NCI-H524 treated with DMSO at 0.1 percent for 48 hours (cell line): Measurements from ENCODE around the gene ERMN.
"Not testable (repeated sequence)": the region's sequence is repeated elsewhere in the genome, so short reads cannot be mapped to it uniquely, and the experiment has no call there.

Source experiments
- DNase-seq: peaks from one replicate; lab custom pipeline; 2025; lab: John Stamatoyannopoulos, UW

Gene ERMN, protein sequence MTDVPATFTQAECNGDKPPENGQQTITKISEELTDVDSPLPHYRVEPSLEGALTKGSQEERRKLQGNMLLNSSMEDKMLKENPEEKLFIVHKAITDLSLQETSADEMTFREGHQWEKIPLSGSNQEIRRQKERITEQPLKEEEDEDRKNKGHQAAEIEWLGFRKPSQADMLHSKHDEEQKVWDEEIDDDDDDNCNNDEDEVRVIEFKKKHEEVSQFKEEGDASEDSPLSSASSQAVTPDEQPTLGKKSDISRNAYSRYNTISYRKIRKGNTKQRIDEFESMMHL

DNA sequence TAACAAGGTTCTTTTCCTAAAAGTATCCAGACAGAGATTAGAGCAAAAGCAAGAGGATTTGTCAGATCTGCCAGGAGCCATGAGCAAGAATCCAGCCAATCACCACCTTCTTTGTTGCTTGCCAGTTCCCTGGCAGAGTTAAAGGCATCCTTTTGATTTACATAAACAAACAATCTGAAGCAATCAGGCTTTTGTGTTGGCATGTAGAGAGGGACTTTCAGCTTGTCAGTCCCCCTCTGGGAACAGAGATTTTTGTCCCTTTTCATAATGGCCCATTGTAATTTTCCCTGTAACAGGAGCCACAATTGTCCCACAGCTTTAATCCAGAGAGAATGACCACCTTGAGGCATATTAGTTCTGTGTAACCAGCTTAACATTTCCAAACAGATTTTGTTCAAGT, at the start of gene ERMN:
TSS of gene ERMN (minus strand) at position 39 of the 400 bp plus-strand sequence. CDS start 182 bp downstream, outside the sequence.
- DNase-seq: no peak

DNA sequence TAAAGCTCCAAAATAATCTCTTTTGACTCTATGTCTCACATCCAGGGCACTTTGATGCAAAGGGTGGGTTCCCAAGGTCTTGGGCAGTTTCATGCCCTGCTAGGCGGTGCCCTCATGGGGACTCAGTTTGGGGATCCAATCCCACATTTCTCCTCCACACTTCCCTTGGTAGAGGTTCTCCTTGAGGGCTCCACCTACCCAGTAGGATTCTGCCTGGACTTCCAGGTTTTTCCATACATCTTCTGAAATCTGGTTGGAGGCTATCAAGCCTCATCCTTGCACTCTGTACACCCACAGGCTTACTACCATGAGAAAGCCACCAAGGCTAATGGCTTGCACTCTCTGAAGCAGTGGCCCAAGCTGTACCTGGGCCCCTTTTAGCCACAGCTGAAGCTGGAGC, 49.8 kb upstream of the ERMN start:
- DNase-seq: no peak

DNA sequence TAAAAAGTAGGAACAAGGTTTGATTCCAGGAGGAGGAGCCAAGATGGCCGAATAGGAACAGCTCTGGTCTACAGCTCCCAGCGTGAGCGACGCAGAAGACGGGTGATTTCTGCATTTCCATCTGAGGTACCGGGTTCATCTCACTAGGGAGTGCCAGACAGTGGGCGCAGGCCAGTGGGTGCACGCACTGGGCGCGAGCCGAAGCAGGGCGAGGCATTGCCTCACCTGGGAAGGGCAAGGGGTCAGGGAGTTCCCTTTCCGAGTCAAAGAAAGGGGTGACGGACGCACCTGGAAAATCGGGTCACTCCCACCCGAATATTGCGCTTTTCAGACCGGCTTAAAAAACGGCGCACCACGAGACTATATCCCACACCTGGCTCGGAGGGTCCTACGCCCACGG, 42.9 kb upstream of the ERMN start:
- not testable (repeated sequence) for DNase-seq

DNA sequence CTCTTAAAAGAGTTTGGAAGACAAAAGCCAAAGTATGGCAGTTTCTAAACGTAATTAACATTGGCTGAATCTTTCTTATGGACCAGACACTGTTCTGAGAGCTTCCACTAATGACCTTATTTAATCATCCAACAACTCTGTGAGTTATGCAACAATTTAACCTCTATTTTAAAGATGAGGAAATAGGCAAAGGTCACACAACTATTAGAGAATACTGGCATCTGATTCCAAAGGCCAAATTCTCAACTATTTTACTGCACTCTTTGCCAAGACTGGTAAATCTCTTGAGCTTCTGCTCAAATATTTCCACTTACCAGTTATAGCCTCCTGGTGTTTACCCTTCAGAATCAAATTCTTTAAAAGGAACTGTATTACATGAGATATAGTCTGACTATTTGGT, 42.1 kb upstream of the ERMN start:
- DNase-seq: no peak

DNA sequence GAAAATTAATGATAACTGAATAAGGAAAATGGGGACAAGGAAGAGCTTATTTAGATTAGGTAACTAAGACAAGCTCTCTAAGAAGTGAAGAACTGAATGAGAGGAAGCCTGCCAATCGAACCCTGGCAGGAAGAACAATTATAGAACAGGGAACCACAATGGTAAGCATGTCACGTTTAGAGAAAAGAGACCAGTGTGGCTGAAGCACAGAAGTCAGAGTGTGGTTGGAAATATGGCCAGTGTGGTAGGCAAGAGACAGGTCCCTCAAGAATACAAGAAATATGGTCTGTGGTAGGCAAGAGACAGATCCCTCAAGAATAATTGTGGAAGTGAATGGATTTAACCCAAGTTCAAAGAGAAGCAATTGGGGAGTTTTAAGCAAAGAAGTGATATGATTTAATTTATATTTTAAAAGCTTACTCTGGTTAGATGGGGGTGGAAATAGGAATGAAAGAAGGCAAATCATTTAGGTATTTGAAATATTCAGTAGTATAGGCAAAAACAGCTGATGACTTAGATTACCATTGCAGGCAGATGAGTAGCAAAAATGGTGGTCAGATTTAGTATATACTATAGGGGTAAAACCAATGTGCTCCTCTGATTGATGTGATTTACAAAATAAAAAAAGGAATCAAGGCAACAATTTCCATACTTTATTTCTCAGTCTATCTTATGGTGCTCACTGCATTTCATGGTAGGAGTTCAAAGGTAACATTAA, 38.8 kb upstream of the ERMN start:
- DNase-seq: no peak

DNA sequence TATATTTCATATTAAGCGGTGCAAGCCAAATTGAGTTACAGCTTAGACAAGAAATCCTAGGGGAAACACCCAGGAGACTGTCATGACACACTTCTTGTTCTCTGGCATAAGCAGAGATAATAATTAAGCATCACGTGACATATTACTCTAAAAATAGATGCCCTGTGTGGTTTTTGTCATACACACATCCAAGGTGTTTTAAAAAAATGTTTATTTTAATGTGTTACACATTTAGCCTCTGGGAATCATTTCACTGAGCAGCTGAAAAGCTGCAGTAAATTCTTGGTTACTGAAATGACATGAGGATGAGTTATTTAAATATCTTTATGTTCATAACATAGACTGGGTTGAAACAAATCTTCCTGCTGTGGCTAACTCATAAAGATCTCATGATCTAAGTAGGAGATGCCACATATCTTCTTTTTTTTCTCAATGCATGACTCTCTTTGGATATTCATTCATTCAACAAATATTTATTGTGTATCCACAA, 38.0 kb upstream of the ERMN start:
- no peak for DNase-seq

DNA sequence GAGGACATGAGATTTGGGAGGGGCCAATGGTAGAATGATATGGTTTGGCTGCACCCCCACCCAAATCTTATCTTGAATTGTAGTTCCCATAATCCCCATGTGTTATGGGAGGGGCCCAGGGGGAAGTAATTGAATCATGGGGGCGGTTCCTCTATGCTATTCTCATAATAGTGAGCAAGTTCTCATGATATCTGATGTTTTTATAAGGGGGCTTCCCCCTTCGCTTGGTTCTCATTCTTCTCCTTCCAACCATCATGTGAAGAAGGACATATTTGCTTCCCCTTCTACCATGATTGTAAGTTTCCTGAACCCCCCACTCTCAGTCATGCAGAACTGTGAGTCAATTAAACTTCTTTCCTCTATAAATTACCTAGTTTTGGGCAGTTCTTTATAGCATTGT, 37.0 kb upstream of the ERMN start:
- DNase-seq: no peak

DNA sequence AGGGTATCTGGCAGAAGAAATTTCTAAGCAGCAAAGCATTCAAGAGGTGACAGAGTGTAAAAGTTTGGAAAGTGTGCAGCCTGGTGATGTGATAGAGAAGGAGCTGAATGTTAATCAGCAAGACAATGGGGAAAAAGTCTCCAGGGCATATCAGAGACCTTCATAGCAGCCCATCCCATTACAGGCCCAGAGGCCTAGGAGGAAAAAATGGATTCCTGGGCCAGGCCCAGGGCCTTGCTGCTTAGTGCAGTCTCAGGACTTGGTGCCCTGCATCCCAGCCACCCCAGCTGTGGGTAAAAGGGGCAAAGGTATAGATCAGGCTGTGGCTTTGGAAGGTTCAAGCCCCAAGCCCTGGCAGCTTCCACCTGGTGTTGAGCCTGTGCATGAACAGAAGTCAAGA, 35.9 kb upstream of the ERMN start:
- no peak for DNase-seq

DNA sequence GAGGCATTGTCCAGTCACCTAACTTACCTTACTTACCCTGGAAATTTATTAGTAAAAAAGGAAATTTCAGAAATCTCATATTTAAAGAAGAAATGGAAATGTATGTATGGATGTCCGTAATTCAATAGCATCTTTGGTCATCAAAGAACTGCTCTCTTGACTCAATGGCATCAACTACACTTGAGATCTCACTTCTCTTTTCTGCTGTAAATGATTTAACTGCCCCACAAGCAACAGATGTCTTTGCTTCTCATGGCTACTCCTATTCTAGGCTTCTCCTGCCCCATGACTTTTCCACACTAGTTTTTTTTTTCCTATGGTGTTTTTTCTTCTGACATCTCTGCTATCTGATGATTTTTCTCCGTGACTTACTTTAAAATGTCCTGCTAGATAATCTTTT, 34.0 kb upstream of the ERMN start:
- no peak for DNase-seq

DNA sequence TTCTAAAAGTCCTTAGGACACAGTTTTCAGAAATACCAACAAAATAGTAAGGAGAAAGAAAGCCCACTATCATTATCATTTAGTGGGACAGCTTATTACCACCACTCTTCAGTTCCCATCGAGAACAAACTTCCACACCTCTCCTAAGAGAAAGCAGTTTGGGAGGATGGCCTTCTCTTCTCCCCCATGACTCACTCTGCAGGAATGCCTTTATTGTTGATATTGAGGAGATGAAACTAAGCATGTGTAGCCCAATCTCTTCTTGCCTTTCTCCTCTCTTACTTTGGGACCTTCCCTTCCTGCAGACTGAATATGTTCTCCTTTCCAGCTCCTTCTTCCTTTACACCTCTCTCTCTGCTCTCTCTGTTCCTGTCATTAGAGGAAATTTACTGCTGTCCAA, 30.0 kb upstream of the ERMN start:
- no peak for DNase-seq

DNA sequence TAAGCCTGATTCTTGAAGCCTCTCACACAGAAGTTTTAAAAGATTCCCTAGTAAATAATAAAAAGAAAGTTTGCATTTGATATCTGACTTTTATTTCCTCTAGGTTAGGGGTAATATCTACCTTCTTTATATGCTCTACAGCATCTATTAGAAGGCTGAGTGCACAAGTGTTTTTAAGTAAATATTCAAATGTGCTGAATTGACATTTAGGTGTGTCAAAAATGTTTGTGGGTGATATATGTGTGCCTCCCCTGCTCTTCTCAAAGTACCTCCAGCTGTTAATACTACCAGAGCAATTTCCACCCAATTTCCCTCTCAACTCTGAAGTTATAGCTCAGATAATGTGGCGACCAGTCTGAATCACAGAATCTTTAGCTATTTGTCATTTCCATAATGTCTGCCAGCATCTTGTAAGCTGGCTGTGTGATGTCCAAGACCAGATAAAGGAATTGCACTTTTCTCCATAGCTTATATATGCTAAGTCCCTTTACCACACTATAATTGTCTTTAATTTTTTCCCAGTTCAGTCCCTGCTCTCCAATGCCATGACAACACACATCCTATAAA, 24.4 kb upstream of the ERMN start:
- DNase-seq: no peak

DNA sequence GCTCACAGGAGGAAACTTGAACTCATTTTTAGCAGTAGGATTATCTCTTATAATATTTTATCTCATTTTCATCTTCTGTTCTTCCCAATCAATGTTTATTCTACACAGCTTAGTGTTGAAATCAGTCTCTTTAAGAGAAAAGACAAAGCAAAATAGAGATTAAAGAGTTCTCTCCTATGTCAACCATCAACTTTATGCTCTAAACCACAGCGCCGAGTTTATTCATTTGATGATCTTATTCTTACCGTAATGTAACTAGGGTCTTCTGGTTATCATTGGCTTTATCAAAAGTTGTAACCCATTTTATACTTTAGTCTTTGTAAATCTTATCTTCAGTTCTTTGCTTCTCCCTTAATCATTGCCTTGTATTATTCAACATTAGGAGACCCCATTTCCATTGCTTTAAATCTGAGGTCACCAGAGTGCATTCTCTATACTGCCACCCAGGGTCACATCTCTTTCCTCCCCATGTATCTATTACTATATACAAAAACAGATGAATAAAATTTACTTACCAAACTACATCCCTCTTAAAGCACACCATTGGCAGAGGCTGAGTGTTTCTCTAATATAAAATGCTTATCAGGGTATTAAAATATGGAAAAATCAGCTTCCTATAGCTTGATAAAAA, 22.8 kb upstream of the ERMN start:
- DNase-seq: no peak

DNA sequence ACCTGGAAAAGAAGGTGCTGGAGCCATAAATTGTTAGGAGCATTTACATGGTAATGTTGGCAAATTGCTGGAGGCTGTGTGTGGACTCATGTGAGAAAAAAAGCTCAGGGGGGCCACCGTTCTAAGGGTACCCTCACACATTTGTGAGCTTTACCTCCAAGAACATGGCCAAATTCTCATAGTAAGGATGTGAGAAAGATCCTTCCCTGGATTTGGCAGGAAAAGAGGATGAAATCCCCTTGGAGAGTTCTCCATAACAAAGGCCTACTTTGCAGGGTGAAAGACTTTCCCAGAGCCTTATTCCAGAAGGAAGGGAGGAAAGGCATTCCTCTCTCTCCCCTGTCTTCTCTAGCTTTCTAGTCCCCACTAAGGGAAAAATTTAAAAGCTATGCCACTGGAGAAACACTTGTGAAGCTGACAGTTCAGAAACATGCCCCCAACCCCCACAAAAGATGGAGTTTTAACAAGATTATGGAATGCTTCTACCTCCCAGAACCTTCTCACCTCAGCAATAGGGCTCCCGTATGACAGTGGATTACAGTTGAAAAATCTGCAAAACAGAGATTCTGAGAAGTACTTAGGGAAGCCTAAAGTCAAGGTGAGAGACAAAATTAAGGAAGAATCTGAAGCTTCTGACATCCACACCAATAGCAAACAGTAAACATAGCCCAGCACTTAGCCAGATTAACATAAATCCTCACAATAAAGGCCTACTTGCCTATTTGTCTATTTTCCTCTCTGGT, 20.2 kb upstream of the ERMN start:
- no peak for DNase-seq

DNA sequence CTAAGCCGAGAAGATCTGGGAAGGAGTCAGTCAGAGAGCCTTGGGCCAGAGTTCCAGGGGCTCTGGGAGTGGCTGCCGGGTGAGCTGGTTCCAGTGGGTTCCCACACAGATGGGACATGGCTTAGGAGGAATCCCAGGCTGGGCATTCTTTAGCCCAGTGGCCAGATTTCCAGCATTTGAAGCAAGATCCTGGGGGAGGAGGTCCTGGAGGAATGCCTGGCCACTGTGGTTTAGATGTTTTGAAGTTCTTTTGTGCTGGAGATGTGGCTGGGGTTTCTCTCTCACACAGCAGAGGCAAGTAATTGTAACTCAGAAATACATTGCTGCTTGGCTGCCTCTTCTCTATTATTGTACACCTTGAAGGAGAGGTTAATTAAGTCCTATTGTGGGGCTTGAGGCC, 15.8 kb upstream of the ERMN start:
- not testable (repeated sequence) for DNase-seq

DNA sequence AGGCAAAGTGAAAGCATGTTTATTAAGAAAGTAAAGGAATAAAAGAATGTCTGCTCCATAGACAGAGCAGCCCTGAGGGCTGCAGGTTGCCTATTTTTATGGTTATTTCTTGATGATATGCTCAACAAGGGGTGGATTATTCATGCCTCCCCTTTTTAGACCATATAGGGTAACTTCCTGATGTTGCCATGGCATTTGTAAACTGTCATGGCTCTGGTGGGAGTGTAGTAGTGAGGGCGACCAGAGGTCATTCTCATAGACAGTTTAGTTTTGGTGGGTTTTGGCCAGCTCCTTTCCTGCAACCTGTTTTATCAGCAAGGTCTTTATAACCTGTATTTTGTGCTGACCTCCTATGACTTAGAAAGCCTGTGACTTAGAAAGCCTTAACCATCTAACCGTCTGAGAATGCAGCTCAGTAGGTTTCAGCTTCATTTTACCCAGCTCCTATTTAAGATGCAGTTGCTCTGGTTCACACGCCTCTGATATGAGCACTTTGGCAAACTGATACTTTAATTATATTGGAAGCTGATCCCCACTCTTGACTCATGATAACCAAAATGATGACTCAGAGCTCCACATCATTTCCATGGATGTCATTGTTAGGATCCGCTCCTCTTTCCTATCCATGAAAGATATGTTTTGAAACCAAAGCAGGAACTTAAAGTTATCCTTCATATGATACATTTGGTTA, 14.5 kb upstream of the ERMN start:
- DNase-seq: no peak

DNA sequence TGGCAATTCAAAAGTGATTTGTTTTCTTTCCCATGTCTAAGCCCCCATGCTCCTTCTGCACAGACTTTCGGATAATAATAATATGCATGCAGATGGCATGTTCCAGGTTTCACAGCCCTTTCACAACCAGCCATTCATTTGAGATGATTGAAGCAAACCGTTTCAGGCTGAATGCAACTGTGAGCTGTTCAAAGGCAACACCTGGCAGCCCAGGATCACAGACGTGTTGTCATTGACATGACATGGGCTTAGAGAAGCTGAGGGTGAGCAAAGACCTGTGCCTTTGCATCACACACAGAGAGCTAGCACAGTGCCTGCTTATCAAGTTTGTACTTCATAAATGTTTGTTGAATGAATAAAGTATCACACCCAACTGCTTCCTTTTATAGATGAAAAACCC, 12.4 kb upstream of the ERMN start:
- DNase-seq: no peak

DNA sequence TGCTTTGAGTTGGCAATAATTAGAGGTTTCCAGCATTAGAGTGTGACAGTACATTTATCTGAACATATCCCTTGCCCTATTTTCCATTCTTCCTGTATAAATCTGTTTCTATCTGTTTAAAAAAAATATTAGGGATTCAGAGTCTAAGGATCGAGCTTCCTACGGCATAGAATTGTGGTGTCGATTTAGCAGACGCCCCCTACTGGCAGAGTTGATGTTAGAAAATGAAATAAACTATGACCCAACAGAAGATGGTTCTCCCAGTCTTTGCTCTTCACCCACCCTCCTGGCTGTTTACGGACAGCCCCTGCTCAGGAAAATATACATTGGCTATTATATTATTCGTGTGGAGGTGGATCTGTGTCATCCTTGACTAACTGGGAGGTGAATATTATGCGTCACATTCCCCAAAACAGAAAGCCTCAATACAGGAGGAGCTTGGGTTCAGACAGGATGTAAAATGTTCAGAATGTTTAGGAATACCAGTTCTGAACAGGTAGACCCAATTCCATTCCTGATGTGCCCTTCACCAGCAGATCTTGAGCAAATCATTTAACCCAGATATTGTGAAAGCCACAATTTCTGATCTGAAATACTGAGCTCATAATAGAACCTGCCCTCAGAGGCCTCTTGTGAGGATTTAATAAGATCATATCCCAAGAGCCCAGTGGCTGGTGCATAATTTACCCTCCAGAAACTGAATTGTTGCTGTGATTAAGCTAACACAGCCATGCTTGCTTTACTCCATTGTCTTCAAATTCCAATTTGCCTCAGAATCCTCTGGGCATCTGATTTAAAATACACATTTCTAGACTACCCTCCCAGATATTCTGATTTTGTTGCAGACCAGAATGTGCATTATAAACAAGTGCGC, 10.8 kb upstream of the ERMN start:
- no peak for DNase-seq

DNA sequence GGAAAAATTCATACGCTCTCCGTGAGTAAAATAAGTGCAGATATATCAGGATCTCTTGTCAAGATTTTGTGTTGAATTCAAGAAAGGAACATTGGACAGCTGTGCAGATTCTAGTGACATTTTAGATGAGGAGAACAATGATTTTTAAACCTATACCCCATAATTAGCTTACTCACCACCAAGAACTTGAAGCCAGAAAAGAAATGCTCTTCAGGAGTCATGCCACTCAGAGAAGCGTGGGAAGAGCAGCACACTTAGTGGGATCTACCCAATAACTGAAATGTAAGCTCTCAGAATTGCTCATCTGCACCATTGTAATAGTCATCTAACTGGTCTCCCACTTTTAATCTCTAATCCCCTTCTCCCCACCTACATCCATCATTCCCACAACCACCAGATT, 9.2 kb upstream of the ERMN start:
- DNase-seq: no peak

DNA sequence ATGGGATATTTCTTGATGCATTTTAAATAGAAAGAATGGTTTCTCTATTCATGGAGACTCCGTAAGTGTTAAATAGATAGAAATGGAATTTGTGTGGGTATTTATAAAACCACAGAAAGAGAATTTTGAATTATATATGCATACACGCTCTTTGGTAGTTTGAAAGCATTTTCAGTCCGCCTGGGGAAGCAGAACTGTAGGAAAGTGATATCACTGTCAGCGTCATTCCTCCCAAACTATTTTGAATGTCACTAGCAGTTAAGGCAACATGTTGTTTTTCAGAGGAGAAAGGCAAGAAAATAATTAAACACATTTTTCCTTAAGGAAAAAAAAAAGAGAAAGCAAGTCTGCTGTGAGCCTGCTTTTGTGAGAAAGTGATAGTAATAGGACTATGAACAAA, 8.7 kb upstream of the ERMN start:
- no peak for DNase-seq

DNA sequence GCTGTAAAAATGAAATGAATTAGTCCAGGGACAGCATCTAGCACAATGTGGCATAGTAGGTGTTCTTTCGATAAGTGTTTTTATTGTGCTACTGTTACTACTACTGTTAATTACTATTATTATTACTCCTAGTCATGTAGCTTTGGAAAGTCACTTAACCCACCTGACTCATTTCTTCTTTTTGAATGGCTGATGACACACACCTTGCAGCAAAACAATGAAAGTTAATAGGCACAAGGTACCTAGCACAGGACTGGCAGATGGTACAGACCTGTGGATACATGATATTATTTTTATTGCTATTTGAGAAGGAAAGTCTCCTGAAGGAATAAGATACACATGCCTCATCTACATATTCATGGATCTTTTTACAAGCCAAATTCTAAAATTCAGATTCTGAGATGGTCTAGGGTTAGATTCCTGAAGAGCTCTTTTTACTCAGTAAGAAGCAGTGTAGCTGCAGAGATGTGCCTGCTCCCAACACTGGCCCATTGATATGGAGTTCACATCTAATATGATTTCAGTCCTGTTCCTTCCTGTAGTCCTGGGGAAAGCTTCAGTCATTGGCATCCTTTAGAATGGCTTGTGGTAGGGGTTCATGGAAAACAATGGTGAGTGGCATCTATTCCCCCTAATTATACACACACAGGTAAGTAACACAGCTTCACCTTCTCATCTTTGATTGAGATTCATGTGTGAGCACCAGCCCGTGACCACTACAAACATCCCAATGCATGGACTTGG, 7.9 kb upstream of the ERMN start:
- no peak for DNase-seq
